ENCODE measurements around the gene WDR7. TPM values are rescaled to one million over a fixed set of nuclear protein-coding genes. Genes with fewer than 3 reads are reported as not detected.

The WDR7 gene
- total RNA-seq, 3 donors from 2014 or later = 21.2 to 22.3 (median 22.1) TPM

DNA sequence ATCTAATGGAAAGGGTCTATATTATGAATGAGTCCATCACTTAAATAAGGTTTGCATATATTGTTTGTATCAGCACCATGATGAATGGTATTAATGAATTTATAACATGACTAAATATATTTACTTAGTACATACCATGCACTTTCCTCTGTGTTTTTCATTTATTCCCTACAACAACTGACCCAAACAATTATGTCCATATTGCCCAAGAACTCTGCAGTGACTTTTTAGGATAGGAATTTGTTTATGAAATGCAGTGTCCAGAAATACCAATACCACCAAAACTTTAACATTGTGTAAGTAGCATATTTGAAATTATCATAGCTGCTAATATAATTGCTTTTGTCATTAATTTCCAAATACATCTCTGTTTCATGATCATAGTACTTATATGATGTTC lies 119.7 kb downstream of the WDR7 start:
- Mint-ChIP-seq H3K4me3 (no peak overlapping the region), H3K27me3 (ENCODE audit: low read depth) (no peaks in the 10 kb centered on the region), H3K36me3 (ENCODE audit: insufficient read depth) (peaks cover 23% of the 10 kb centered on the region), H3K4me1 (ENCODE audit: low read depth) (no peaks in the 10 kb centered on the region), H3K9me3 (no peaks in the 10 kb centered on the region)
- ATAC-seq = no peak
- no peak for DNase-seq

DNA sequence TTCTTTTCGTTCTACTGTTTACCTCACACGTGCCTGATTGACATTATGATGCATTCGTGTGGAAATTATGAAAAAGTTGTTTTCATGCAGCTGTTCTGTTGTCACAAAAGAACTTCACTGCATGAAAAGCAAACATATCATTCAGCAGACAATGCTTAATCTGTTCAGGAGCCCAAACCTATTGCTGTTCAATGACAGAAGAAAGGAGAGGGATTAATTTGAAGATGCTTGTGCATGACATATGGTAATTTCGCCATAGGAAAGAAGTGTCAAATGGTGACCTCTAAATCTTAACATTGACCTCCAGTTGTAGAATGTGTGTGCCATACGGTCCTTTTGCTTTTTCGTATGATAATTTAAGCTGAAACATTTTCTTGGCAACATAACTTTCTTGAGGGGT lies 124.5 kb downstream of the WDR7 start:
- H3K4me1 Mint-ChIP-seq (ENCODE audit: low read depth) = no peaks in the 10 kb centered on the region
- H3K4me3 Mint-ChIP-seq = no peak overlapping the region
- H3K27me3 Mint-ChIP-seq (ENCODE audit: low read depth) = no peaks in the 10 kb centered on the region
- no peak for DNase-seq
- peaks cover 22% of the 10 kb centered on the region for H3K36me3 Mint-ChIP-seq (ENCODE audit: insufficient read depth)
- H3K9me3 Mint-ChIP-seq = no peaks in the 10 kb centered on the region
- no peak for ATAC-seq

DNA sequence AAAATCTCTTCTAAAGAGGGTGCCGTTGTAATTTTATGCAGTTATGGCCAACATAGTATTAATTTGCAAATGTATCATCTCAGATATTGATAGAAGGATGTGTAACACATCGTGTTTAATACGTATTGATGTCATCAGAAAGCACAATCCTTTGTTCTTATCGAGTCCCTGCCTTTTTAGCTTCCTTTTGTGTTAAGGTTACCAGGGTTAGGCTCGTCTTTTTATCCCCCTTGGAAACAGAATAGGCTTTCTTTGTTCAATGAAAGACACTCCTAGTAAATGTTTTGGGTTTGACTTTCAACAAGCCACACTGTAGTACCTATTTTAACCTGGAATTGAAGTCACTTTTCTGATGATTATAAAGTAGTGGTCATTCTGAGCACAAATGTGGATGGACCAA lies 136.2 kb downstream of the WDR7 start:
- DNase-seq = no peak
- no peaks in the 10 kb centered on the region for H3K4me1 Mint-ChIP-seq (ENCODE audit: low read depth)
- no peaks in the 10 kb centered on the region for H3K27me3 Mint-ChIP-seq (ENCODE audit: low read depth)
- H3K36me3 Mint-ChIP-seq (ENCODE audit: insufficient read depth) = peaks cover 14% of the 10 kb centered on the region
- H3K4me3 Mint-ChIP-seq = no peak overlapping the region
- no peak for ATAC-seq
- H3K9me3 Mint-ChIP-seq = no peaks in the 10 kb centered on the region

DNA sequence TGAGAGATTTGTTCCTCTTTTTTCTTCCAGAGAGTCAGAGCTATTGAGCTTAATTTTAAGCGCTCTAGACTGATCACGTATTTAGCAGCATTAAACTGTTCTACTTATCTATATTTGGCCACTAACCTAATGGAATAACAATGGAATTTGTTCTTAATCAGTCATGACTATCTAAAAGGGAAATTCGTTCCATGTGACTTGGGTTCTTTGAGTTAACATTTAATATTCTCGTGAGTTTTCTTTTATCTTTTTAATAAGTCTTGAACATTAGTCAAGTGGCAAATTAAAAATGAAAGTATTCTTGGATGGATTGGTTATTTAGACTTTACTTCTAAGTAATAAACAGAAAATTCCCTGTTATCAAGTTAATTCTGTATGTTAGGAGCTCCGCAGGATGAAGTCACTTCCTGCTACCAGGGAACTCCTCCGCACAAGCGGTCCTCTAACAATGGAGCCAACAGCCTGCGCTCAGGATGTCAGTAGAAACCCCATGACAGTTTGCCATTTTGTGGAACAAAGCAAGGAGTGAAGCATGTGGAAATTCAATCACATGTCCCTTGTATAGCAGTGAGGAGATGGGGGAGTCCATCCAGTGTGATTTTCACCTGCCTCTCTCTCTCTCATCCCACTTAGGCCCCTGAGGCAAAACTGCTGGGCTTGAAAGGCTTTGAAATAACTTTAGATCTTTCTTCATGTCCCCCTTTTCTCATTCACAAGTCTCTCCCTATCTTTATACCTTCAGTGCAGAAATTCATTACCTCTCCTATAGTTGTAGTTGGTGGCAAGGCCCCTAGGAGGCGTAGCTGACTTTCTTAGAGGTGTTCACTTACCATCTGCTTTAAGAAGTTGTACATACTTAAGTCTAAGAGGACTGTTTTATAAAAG lies 138.1 kb downstream of the WDR7 start:
- no peak for ATAC-seq
- no peaks in the 10 kb centered on the region for H3K27me3 Mint-ChIP-seq (ENCODE audit: low read depth)
- H3K4me3 Mint-ChIP-seq = no peak overlapping the region
- peaks cover 16% of the 10 kb centered on the region for H3K36me3 Mint-ChIP-seq (ENCODE audit: insufficient read depth)
- H3K9me3 Mint-ChIP-seq = no peaks in the 10 kb centered on the region
- DNase-seq = no peak
- no peaks in the 10 kb centered on the region for H3K4me1 Mint-ChIP-seq (ENCODE audit: low read depth)

DNA sequence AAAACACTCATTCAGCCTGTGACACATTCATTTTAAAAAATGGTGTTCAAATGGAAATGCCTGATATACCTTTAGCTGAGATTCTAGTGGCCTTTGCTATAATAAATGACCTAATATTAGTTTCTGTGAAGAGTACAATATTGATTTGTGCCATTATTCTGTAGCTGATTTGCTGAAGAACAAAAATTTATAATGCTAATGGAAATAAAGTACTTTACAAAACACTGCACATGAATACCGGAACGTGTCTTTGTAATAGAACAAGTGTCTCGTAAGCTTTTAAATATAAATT lies 138.7 kb downstream of the WDR7 start:
- Mint-ChIP-seq H3K9me3 (no peaks in the 10 kb centered on the region), H3K27me3 (ENCODE audit: low read depth) (no peaks in the 10 kb centered on the region), H3K36me3 (ENCODE audit: insufficient read depth) (peaks cover 16% of the 10 kb centered on the region), H3K4me1 (ENCODE audit: low read depth) (no peaks in the 10 kb centered on the region), H3K4me3 (no peak overlapping the region)
- DNase-seq (no peak), ATAC-seq (no peak)

DNA sequence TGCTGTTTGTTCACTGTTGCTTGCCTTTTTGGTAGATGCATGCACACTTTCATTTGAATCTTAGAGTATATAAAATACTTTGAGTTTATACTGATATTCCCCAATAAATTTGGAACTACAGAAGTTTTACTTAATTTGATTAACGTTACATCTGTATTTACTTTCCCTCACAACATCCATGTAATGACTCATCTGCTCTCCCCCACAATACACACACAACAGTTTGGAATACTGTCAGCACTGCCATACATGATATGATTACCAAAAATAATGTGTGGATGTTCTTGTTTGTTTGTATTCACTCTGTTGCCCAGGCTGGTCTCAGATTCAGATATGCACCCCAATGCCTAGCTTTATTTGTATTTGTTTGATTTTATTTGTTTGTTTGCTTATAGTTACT lies 144.2 kb downstream of the WDR7 start:
- H3K27me3 Mint-ChIP-seq (ENCODE audit: low read depth) = no peaks in the 10 kb centered on the region
- peaks cover 2% of the 10 kb centered on the region for H3K4me1 Mint-ChIP-seq (ENCODE audit: low read depth)
- ATAC-seq (no peak), DNase-seq (no peak)
- no peaks in the 10 kb centered on the region for H3K9me3 Mint-ChIP-seq
- peaks cover 27% of the 10 kb centered on the region for H3K36me3 Mint-ChIP-seq (ENCODE audit: insufficient read depth)
- no peak overlapping the region for H3K4me3 Mint-ChIP-seq

DNA sequence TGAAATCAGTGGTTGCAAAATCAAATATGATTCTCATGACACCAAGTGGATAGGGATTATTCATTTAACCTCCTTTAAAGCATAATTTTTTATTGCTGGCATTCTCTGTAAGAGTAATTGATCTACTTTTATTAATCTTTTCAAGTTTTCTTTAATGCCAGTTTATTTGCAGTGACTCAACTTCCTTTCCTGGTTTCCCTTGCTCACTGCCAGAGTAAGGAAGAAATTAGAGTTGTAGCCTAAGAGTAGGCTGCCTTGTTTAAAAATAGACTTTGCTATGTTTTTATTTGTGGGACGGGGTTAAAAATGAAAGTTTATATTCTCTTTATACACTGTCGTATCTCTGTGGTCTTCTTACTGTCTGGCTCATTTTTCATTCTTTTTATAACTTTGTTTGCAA lies 148.6 kb downstream of the WDR7 start:
- H3K36me3 Mint-ChIP-seq (ENCODE audit: insufficient read depth) = peaks cover 33% of the 10 kb centered on the region
- ATAC-seq (no peak), DNase-seq (no peak)
- H3K4me3 Mint-ChIP-seq = no peak overlapping the region
- peaks cover 2% of the 10 kb centered on the region for H3K4me1 Mint-ChIP-seq (ENCODE audit: low read depth)
- no peaks in the 10 kb centered on the region for H3K27me3 Mint-ChIP-seq (ENCODE audit: low read depth)
- no peaks in the 10 kb centered on the region for H3K9me3 Mint-ChIP-seq

DNA sequence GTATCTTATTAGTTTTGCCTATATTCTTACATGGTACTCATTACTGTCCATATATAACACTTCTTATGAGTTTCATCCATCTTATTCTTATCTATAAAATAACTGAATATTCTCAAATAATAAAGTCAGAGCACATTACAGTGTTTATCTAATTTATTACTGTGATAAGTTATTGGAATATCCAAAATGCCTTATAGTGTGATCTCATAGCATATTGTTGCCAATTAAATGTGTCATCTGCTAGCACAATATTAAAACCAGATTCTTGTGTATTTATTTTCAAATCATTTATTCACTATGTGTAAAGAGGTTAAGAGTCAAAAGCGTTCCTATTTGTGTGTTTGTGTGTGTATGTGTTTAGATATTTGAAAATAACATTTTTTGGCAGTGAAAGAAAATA lies 151.9 kb downstream of the WDR7 start:
- ATAC-seq = no peak
- H3K4me1 Mint-ChIP-seq (ENCODE audit: low read depth) = peaks cover 2% of the 10 kb centered on the region
- no peak overlapping the region for H3K4me3 Mint-ChIP-seq
- DNase-seq = no peak
- H3K9me3 Mint-ChIP-seq = no peaks in the 10 kb centered on the region
- peaks cover 31% of the 10 kb centered on the region for H3K36me3 Mint-ChIP-seq (ENCODE audit: insufficient read depth)
- no peaks in the 10 kb centered on the region for H3K27me3 Mint-ChIP-seq (ENCODE audit: low read depth)

DNA sequence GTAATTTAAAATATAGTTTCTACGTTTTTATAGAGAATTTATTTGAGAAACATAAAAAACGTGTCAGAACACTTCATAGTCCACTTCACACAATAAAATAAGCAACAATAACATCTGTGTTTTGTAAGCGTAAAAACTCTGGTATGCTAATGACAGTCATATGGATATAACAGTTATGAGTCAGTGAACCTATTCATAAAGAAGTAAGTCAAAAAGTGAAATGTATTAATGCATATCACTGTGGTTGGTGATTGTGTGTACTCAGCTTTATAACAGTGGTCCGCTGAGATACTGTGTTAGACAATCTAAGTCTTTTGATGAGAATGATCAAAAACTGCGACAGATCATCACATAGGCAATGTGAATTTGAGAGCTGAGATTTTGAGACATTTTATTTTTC lies 153.2 kb downstream of the WDR7 start:
- Mint-ChIP-seq H3K36me3 (ENCODE audit: insufficient read depth) (peaks cover 31% of the 10 kb centered on the region), H3K4me1 (ENCODE audit: low read depth) (peaks cover 2% of the 10 kb centered on the region), H3K27me3 (ENCODE audit: low read depth) (no peaks in the 10 kb centered on the region), H3K9me3 (no peaks in the 10 kb centered on the region), H3K4me3 (no peak overlapping the region)
- ATAC-seq (peak in 1 of 2 donors; percentile 25), DNase-seq (no peak)

DNA sequence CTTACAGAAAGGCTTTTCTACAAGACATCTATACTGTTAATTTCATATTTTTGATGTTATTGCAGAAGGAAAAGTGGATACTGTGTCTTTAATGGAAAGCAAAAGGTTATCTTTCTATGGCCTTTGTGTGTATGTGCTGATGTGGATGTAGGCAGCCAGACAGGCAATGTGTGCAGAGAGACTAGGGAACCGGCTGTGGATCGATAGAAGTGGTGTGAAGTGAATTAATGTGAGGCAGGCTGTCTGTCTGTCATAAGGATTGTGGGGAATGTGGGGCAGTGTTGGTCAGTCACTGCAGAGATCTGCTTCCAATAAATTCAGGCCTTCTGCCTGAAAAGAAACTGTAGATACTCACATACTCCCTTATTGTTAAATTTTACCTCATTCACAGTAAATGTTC lies 156.7 kb downstream of the WDR7 start:
- Mint-ChIP-seq H3K9me3 (no peaks in the 10 kb centered on the region), H3K4me1 (ENCODE audit: low read depth) (no peaks in the 10 kb centered on the region), H3K36me3 (ENCODE audit: insufficient read depth) (peaks cover 22% of the 10 kb centered on the region), H3K27me3 (ENCODE audit: low read depth) (no peaks in the 10 kb centered on the region), H3K4me3 (no peak overlapping the region)
- DNase-seq (no peak), ATAC-seq (no peak)

DNA sequence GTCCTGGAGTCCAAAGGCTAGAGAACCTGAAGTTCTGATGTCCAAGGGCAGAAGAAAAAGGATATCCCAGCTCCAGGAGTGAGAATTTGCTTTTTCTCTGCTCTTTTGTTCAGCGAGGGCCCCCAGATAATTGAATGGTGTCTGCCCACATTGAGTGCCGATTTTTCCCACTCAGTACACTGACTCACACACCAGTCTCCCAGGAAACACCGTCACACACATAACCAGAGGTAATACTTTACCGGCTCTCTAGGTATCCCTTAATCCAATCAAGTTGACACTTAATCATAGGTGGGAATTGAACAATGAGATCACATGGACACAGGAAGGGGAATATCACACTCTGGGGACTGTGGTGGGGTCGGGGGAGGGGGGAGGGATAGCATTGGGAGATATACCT lies 161.5 kb downstream of the WDR7 start:
- no peak for DNase-seq
- H3K27me3 Mint-ChIP-seq (ENCODE audit: low read depth) = no peaks in the 10 kb centered on the region
- no peak for ATAC-seq
- no peaks in the 10 kb centered on the region for H3K9me3 Mint-ChIP-seq
- peaks cover 14% of the 10 kb centered on the region for H3K36me3 Mint-ChIP-seq (ENCODE audit: insufficient read depth)
- H3K4me1 Mint-ChIP-seq (ENCODE audit: low read depth) = no peaks in the 10 kb centered on the region
- no peak overlapping the region for H3K4me3 Mint-ChIP-seq

DNA sequence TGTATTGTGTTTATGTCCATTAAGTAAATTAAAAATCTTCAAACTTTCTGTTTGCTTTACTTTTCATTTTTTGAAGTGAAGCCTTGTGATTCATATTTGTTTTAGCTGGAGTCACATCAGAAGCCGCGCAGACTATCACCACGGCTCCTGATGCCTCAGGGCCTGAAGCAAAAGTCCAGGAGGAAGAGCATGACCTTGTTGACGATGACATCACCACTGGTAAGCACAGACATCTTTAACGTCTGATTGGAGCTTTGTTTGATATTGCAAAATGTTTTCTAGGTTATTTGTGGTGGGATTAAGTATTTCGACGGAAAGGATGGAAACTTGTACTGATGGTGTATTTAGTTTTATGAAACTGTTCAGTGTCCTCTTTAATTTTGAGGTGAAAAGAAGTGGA lies 164.8 kb downstream of the WDR7 start:
- Mint-ChIP-seq H3K4me1 (ENCODE audit: low read depth) (no peaks in the 10 kb centered on the region), H3K9me3 (no peaks in the 10 kb centered on the region), H3K4me3 (no peak overlapping the region), H3K36me3 (ENCODE audit: insufficient read depth) (peaks cover 12% of the 10 kb centered on the region), H3K27me3 (ENCODE audit: low read depth) (no peaks in the 10 kb centered on the region)
- no peak for DNase-seq
- no peak for ATAC-seq

DNA sequence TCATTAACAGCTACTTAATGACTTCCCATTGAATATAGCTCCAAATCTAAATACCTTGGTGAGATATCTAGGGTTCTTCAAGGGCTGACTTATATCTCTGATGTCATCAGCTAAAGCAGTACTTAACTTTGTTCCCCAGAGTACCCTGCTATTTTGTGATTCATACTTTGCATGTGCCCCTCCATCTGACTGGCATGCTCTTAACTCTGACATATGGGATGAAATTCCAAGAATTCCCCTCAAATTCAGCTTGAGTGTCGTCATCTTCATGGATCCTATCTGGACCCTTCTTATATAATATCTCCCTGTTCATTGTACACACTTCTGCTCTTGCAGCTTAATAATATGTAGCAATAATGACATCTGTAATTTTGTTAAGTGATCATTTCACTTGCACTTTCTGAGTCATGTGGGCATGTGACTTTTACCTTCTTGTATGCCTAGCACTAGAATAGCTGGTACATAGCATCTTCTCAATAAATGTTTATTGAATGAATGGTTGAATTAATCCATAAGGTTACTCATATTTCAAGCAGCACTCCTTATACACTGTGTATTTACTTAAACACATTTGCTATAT lies 172.9 kb downstream of the WDR7 start:
- Mint-ChIP-seq H3K27me3 (ENCODE audit: low read depth) (no peaks in the 10 kb centered on the region), H3K4me3 (no peak overlapping the region), H3K4me1 (ENCODE audit: low read depth) (peaks cover 14% of the 10 kb centered on the region), H3K9me3 (peaks cover 6% of the 10 kb centered on the region), H3K36me3 (ENCODE audit: insufficient read depth) (peaks cover 25% of the 10 kb centered on the region)
- DNase-seq (no peak), ATAC-seq (no peak)

DNA sequence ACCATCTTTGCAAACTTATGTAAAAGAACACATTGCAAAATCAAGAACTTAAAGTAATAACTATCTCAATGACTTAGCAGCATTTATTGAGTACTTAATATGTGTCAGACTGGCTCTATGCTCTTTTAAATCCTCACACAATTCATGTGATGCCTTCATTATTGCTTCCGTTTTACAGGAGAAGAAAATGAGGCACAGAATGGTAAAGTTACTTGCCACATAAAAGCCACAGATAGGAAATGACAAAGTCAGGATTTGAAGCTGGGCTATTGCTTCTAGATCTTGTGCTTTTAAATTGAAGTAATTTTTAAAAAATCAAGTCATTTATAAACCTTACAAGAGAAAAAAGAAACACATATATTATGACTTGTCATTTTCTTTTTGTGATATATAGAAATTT lies 174.2 kb downstream of the WDR7 start:
- H3K9me3 Mint-ChIP-seq = peaks cover 6% of the 10 kb centered on the region
- H3K36me3 Mint-ChIP-seq (ENCODE audit: insufficient read depth) = peaks cover 34% of the 10 kb centered on the region
- no peaks in the 10 kb centered on the region for H3K27me3 Mint-ChIP-seq (ENCODE audit: low read depth)
- ATAC-seq = no peak
- DNase-seq = no peak
- peaks cover 14% of the 10 kb centered on the region for H3K4me1 Mint-ChIP-seq (ENCODE audit: low read depth)
- no peak overlapping the region for H3K4me3 Mint-ChIP-seq

DNA sequence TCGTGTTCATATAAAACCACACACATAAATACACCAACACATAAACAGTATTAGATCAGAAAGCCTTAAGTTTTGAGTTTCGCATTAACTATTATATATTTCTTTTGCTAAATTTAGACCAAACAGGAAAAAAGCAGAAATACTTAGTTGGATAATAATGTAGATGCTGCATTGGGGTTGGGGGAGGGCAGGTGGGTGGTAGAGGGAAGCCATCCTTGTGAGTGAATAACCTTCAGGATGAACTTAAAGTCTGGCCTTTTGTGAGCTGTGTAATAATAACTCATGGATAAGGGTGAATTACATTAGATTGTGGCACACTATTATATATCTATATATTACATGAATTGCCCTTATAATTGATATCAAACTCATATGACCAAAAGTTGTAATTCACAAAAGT lies 174.7 kb downstream of the WDR7 start:
- DNase-seq = no peak
- peaks cover 6% of the 10 kb centered on the region for H3K9me3 Mint-ChIP-seq
- no peaks in the 10 kb centered on the region for H3K27me3 Mint-ChIP-seq (ENCODE audit: low read depth)
- H3K4me1 Mint-ChIP-seq (ENCODE audit: low read depth) = peaks cover 14% of the 10 kb centered on the region
- peaks cover 36% of the 10 kb centered on the region for H3K36me3 Mint-ChIP-seq (ENCODE audit: insufficient read depth)
- no peak for ATAC-seq
- H3K4me3 Mint-ChIP-seq = no peak overlapping the region
